Amygdala (tissue), 56 donors: ENCODE results near the gene SKOR1.
A peak's percentile ranks its signal among the peaks of the same experiment; 100 is the strongest.

ENCODE experiments used
- DNase-seq, 56 donors: peaks; one replicate each; lab custom pipeline; 2025; lab: John Stamatoyannopoulos, UW

The SKOR1 gene

GRCh38 chr15:67816668-67817067, 8.6 kb upstream of the SKOR1 start:
- no peak for DNase-seq

DNA sequence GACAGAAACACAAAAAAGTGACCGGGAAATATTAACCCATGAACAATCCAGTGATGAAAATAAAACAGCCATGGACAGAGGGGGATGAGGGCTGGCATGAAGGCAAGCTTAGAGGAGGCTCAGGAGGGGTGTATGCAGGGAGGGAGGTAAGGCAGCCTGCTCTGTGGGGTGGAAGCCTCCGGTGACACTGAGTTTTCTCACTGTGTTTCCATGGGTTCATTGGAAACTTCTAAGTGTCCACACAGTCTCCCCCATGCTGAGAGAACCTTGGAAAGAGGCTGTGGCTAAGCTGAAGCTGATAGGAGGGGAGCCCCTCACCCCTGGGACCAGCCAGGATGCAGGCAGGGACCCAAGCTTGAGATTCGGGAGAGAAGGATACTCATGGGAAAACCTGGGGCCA, 6.8 kb upstream of the SKOR1 start:
- no peak for DNase-seq

DNA sequence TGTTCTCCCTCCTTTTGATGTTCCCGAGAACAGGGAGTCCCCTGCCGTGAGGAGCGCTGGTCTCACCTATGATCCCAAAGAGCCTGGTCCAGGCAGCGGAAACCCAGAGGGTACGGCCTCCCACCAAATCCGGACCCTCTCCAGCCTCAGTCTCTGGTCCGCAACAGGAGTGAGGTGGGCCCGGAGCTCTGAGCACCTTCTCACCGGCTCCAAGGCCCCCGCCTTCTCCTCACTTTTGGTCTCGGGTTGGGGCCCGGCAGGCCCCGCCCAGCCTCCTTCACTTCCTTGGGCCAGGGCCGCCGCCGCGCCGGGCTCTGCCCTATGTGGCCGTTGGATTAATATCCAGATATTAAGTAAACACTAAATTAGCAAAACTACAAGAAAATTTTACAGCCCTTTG, 5.7 kb upstream of the SKOR1 start:
- no peak for DNase-seq

DNA sequence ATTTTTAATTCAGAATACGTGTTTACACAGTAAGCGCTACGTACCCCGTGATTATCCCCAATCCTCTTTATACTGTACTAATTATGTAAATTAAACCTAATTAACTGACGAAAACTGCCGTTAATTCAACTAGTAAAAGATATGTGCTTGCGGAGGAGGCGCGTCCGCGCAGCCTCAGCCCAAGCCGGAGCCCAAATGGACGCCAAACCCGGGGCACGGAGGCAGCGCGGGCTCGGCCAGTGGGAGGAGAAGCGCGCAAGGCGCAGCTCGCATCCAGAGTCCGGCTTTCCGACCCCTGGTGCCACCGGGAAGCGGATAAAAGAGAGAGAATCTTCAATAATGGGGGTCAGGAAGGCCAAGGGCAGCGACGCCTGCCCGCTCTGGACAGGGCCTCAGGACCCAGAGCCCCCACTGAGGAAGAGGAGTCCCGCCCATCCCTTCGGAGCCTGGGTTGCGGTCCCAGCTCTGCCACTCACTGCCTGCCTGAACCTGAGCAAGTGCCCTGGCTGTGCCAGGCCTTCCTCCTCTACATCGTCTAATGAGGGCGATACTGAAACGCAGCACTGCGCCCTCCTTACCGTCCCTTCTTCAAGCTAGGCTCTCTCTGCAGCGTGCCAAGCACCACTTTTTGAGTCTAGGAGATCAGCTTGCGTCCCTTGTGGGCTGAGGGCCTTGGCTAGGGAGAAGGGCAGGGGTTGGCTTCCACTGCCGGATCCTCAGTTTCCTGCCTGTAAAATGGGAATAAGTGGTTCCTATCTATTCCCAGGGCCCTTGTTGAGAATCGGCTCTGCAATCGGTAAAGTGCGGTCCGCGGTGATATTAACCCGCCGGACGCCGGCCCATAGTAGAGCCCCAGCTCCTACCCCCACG, 5.0 kb upstream of the SKOR1 start:
- DNase-seq, result no peak

DNA sequence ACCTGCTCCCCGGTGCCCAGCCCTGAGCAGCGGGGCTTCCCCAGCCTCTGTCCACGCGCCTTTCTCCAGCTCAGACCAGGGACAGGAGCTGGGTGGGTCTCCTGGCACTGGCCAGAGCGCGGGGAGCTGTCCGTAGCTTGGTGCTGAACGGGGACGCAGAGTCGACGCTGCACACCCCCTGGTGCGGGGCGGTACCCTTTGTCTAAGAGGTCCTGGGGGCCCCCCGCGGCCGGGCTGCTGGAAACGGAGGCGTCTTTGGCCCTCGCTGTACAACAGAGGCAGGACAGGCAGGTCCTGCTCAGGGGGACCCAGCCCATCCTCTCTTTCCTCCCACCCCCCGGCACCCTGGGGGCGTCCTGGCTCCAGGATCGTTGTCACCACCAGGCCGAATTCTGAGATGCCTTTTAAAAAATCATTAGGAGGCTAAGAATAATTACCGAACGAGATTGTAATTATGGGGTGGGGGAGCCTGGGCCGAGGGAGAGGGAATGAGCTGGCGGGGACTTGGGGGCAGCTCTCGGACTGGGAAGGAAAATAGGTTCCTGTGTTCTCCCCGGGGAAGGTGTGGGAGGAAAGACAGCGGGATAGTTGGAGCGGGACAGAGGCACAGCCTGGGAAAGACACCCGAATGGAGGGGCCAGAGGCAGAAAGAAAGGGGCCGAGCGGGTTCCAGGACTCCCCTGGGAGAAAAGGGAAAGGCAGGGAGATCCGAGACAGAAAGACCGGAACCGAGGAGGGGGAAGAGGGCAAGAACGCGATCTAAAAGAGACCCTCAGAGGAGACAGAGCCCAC, 4.1 kb upstream of the SKOR1 start:
- peak in 2 of 56 donors; percentile 12 to 20 for DNase-seq

GRCh38 chr15:67821784-67822440, 3.4 kb upstream of the SKOR1 start:
- DNase-seq, result no peak

DNA sequence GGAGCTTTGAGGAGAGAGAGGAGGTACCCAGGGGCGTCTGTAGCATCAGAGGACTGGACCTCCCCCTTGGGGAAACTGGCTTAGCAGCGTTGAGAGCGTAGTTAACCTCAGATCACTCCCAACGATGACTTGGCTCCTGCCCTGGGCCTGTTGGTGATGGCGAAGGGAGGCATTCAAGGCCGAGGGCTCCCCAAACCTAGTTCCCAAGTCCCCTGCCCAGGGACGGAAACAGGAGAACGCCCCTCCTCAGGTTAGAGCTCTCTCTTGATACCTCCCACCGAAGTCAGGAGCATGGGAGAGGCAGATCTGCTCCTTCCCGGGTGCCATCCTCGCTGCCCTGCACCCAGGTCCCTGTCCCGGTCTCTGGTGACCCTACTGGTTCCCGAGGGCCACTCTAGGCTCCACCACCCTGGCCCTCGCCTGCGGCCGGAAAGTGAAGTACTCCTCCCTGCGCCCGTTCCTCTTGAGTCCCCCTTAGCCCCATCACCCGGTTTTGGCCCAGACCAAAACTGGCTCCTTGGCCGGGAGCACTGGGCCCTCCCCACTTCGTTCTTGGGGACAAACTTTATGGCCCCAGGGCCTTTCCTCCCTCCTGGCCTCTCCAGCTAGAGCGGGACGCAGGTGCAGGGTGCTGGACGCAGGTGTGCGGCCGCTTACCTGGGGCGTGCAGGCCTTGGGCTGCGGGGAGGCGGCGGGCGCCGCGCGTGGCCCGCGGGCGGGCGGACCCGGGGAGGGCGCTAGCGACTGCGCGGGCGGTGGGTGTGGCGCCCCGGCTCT, 2.6 kb upstream of the SKOR1 start:
- DNase-seq, result no peak

GRCh38 chr15:67823314-67824196, 1.8 kb upstream of the SKOR1 start:
- no peak for DNase-seq

DNA sequence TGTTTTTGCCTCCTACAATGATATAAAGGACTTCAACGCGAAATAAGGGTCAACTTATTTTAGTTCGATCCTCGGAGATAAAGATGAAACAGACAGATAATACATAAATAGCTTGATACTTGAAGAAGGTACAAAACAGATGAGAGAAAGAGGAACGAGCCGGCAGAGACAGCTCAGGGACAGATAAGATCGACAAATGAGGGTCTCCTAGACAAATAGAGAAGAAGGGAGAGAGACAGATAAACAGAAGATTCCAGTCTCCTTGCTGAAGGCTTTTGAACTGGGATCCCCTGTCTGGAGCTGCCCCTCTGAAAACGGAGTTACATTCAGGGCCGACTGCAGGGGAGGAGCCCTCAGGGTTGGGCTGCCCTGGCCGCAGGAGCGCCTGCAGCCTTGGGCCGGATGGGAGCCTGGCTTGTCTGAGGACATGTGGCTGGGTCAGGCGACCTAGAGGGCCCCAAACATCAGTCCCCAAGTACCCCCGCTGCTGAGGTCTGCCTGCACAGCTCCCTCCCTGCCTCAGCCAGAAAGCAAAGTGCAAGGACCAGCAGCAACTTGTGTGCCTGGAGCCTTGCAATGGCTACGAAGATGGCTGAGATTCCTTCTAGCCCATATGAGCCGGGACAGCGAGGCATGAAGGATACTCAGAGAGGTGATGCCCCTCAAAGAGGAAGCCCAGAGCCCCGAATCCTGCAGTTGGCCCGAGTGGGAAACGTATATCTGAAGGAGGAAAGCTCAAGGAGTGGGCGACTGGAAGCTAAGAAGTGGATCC, 926 bp upstream of the SKOR1 start:
- DNase-seq, result no peak

DNA sequence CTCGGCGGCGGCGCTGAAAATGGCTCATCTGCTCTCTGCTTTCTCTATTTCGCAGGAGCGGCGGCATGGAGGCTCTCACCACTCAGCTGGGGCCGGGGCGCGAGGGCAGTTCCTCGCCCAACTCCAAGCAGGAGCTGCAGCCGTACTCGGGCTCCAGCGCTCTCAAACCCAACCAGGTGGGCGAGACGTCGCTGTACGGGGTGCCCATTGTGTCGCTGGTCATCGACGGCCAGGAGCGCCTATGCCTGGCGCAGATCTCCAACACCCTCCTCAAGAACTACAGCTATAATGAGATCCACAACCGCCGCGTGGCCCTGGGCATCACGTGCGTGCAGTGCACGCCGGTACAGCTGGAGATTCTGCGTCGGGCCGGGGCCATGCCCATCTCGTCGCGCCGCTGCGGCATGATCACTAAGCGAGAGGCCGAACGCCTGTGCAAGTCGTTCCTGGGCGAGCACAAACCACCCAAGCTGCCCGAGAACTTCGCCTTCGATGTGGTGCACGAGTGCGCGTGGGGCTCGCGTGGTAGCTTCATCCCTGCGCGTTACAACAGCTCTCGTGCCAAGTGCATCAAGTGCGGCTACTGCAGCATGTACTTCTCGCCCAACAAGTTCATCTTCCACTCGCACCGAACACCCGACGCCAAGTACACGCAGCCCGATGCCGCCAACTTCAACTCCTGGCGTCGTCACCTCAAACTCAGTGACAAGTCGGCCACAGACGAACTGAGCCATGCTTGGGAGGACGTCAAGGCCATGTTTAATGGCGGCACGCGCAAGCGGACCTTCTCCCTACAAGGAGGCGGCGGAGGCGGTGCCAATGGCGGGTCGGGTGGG, 790 bp downstream of the SKOR1 start:
- DNase-seq, result no peak

GRCh38 chr15:67826717-67827561, 1.6 kb downstream of the SKOR1 start:
- no peak for DNase-seq

DNA sequence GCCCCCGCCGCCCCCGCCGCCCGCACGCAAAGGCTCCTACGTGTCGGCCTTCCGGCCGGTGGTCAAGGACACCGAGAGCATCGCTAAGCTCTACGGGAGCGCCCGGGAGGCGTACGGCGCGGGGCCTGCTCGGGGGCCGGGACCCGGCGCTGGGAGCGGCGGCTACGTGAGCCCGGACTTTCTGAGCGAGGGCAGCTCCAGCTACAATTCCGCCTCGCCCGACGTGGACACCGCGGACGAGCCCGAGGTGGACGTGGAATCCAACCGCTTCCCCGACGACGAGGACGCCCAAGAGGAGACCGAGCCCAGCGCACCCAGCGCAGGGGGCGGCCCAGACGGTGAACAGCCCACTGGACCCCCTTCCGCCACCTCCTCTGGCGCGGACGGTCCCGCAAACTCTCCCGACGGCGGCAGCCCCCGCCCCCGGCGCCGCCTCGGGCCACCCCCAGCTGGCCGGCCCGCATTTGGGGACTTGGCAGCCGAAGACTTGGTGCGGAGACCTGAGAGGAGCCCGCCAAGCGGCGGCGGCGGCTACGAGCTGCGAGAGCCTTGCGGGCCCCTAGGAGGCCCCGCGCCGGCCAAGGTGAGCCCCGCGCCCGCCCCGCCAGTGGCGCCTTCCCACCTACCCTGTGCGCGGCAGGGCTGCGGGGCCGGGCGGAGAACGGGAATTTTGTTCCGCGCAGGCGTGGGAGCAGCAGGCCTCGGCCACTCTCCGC, 2.4 kb downstream of the SKOR1 start:
- no peak for DNase-seq

- no peak for DNase-seq
Measured at GRCh38 chr15:67828278-67828968, 3.1 kb downstream of the SKOR1 start.

DNA sequence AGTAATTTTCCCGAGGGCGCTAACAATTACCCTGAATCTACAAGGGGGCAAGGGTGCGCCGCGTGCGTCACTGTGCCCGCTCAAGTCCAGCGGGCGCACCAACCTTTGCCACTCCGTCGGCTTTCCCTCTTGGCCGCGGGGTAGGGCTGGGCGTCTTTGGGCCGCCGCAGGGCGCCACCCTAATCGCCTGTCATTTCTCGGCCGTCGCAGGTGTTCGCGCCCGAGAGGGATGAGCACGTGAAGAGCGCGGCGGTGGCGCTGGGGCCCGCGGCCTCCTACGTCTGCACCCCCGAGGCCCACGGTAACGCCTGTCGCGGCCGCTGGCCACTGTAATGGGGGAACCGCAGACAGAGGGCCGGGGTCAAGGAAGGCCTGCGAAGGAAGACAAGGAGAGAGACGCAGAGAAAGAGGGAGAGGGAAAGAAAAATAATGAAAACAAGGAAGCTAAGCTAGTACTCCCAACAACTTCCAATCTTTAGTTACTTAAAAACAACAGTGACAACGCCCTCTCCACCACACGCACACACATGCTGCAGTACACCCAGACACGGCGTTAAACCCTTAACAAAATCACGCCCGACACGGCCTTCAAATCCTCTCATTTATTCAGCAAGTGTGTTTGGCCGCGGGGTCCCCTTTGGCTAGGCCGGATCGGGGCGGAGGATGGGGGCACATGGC, 3.8 kb downstream of the SKOR1 start:
- DNase-seq, result no peak
